ENCODE results near the gene C20orf141.
"Not testable (repeated sequence)": the region's sequence is repeated elsewhere in the genome, so short reads cannot be mapped to it uniquely, and the experiment has no call there.

C20orf141 gene

GRCh38 chr20:2820896-2821869 is 6.4 kb downstream of the C20orf141 start:
- no peak for DNase-seq

- no peak for DNase-seq
Measured at GRCh38 chr20:2822073-2822472, 7.3 kb downstream of the C20orf141 start.

- no peak for DNase-seq
Measured at GRCh38 chr20:2825761-2826160, 11.0 kb downstream of the C20orf141 start.

GRCh38 chr20:2826655-2827054 is 11.9 kb downstream of the C20orf141 start:
- DNase-seq: no peak

GRCh38 chr20:2829376-2829775 is 14.6 kb downstream of the C20orf141 start:
- no peak for DNase-seq

- not testable (repeated sequence) for DNase-seq
Measured at GRCh38 chr20:2831206-2831605, 16.4 kb downstream of the C20orf141 start.

- DNase-seq: no peak
Measured at GRCh38 chr20:2833761-2834160, 19.0 kb downstream of the C20orf141 start.

GRCh38 chr20:2834401-2835110 is 19.8 kb downstream of the C20orf141 start:
- DNase-seq: no peak

- DNase-seq: no peak
Measured at GRCh38 chr20:2835331-2835796, 20.6 kb downstream of the C20orf141 start.

GRCh38 chr20:2836035-2836434 is 21.2 kb downstream of the C20orf141 start:
- no peak for DNase-seq

GRCh38 chr20:2837221-2837960 is 22.6 kb downstream of the C20orf141 start:
- DNase-seq: no peak

- no peak for DNase-seq
Measured at GRCh38 chr20:2838170-2838797, 23.5 kb downstream of the C20orf141 start.

GRCh38 chr20:2838847-2839671 is 24.3 kb downstream of the C20orf141 start:
- no peak for DNase-seq

GRCh38 chr20:2839732-2840137 is 24.9 kb downstream of the C20orf141 start:
- DNase-seq: no peak

GRCh38 chr20:2840138-2840966 is 25.6 kb downstream of the C20orf141 start, which contains the start of the genes PCED1A and VPS16:
TSS of gene PCED1A (minus strand) at chr20:2840655. CDS start at chr20:2839912, 743 bp downstream.
TSS of gene VPS16 (plus strand) at chr20:2840745. CDS start at chr20:2840775, 30 bp downstream.
- DNase-seq: peak; percentile 86

GRCh38 chr20:2840967-2841531 is 26.3 kb downstream of the C20orf141 start:
- DNase-seq: peak; percentile 42

- DNase-seq: no peak
Measured at GRCh38 chr20:2845607-2846006, 30.8 kb downstream of the C20orf141 start.

- DNase-seq: no peak
Measured at GRCh38 chr20:2846698-2847097, 31.9 kb downstream of the C20orf141 start.

- DNase-seq: no peak
Measured at GRCh38 chr20:2847802-2848201, 33.0 kb downstream of the C20orf141 start.

GRCh38 chr20:2849529-2849928 is 34.7 kb downstream of the C20orf141 start:
- DNase-seq: no peak
